ENCODE results near the gene OR8A1. TPM values are rescaled to one million over a fixed set of nuclear protein-coding genes. Genes with fewer than 3 reads are reported as not detected.

Gene OR8A1
- total and polyA plus RNA-seq, 2 of the 4 experiments (the other 2 are of a cell fraction) = not detected

DNA sequence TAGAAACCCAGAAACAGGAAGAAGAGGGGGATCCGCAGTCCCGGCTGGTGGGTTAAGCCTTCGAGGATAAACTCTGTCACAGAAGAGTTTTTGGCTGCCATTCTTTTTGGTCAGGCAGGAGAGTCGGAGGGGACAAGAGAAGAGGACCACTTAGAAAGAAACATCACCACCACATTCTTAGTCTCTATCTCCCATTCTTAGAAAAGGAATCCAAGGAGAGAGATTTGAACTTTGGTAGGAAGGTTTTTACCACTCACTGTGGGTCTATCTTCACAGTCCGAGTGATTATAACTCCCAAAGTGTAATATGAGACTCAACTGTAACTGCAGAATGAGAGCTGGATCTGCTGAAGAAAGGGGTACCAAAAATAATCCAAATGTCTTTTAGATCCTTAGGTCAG, 26.2 kb upstream of the OR8A1 start, which contains the start of gene OR8B12:
TSS of gene OR8B12 (minus strand) at position 101 of the 400 bp plus-strand sequence. CDS start at position 101, 0 bp downstream.
- no peak within 1 kb of the TSS for H2AK5ac ChIP-seq (ENCODE audit: low read depth, low read length)
- WGBS, 2 experiments (ENCODE audit: extremely low coverage in 2 of 2, insufficient read length in 1 of 2) = no CpG with 5 or more reads among the region's 5 CpGs
- no peaks in the 10 kb centered on the region for H3K9me1 ChIP-seq (ENCODE audit: insufficient read depth, low read length)
- no peak within 1 kb of the TSS for H3K14ac ChIP-seq (replicated peaks; ENCODE audit: low read depth, low read length)
- H2BK15ac ChIP-seq (ENCODE audit: low read depth, low read length) = no peak within 1 kb of the TSS
- TF ChIP-seq POLR2A (IDR thresholded peaks at IDR 0.05; ENCODE audit: low read depth, low read length) (no peak), FOS (IDR thresholded peaks at IDR 0.05; ENCODE audit: low read depth, low read length) (no peak), SMC3 (IDR thresholded peaks at IDR 0.05; ENCODE audit: low read depth, low read length) (no peak), MAFK (IDR thresholded peaks at IDR 0.05; ENCODE audit: low read depth, low read length) (no peak), RFX5 (IDR thresholded peaks at IDR 0.05; ENCODE audit: low read depth, low read length) (no peak), MXI1 (IDR thresholded peaks at IDR 0.05; ENCODE audit: borderline replicate concordance, low read depth, low read length) (no peak), NFE2L2 (IDR thresholded peaks at IDR 0.05; ENCODE audit: low read depth, low read length) (no peak), MAZ (IDR thresholded peaks at IDR 0.05; ENCODE audit: borderline replicate concordance, low read depth, low read length) (no peak), RCOR1 (IDR thresholded peaks at IDR 0.05; ENCODE audit: insufficient replicate concordance, low read length) (no peak), CHD1 (IDR thresholded peaks at IDR 0.05; ENCODE audit: low read depth, low read length) (no peak), CEBPB (IDR thresholded peaks at IDR 0.05; ENCODE audit: low read depth, low read length) (no peak), BHLHE40 (IDR thresholded peaks at IDR 0.05; ENCODE audit: low read depth, low read length) (no peak), RAD21 (IDR thresholded peaks at IDR 0.05; ENCODE audit: low read length) (no peak)
- TF ChIP-seq, protein P1, sequence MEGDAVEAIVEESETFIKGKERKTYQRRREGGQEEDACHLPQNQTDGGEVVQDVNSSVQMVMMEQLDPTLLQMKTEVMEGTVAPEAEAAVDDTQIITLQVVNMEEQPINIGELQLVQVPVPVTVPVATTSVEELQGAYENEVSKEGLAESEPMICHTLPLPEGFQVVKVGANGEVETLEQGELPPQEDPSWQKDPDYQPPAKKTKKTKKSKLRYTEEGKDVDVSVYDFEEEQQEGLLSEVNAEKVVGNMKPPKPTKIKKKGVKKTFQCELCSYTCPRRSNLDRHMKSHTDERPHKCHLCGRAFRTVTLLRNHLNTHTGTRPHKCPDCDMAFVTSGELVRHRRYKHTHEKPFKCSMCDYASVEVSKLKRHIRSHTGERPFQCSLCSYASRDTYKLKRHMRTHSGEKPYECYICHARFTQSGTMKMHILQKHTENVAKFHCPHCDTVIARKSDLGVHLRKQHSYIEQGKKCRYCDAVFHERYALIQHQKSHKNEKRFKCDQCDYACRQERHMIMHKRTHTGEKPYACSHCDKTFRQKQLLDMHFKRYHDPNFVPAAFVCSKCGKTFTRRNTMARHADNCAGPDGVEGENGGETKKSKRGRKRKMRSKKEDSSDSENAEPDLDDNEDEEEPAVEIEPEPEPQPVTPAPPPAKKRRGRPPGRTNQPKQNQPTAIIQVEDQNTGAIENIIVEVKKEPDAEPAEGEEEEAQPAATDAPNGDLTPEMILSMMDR (conservative IDR thresholded peaks at IDR 0.05; ENCODE audit: low read depth, low read length) = no peak
- TF ChIP-seq, protein P2, sequence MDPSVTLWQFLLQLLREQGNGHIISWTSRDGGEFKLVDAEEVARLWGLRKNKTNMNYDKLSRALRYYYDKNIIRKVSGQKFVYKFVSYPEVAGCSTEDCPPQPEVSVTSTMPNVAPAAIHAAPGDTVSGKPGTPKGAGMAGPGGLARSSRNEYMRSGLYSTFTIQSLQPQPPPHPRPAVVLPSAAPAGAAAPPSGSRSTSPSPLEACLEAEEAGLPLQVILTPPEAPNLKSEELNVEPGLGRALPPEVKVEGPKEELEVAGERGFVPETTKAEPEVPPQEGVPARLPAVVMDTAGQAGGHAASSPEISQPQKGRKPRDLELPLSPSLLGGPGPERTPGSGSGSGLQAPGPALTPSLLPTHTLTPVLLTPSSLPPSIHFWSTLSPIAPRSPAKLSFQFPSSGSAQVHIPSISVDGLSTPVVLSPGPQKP (IDR thresholded peaks at IDR 0.05; ENCODE audit: borderline replicate concordance, low read depth, low read length) = no peak
- TF ChIP-seq, protein P3, sequence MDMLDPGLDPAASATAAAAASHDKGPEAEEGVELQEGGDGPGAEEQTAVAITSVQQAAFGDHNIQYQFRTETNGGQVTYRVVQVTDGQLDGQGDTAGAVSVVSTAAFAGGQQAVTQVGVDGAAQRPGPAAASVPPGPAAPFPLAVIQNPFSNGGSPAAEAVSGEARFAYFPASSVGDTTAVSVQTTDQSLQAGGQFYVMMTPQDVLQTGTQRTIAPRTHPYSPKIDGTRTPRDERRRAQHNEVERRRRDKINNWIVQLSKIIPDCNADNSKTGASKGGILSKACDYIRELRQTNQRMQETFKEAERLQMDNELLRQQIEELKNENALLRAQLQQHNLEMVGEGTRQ (IDR thresholded peaks at IDR 0.05; ENCODE audit: low read depth, low read length) = no peak
- H3K36me3 ChIP-seq (ENCODE audit: control insufficient read depth, insufficient read depth, low read length) = no peaks in the 10 kb centered on the region
- DNase-seq (no peak), ATAC-seq (ENCODE audit: low read depth) (no peak)
- H3K23ac ChIP-seq (ENCODE audit: low read depth, low read length) = no peak within 1 kb of the TSS
- no peak within 1 kb of the TSS for H2AK9ac ChIP-seq (replicated peaks; ENCODE audit: low read depth, low read length, poor library complexity)
- H3K27me3 ChIP-seq (ENCODE audit: control insufficient read depth, insufficient read depth, low read length) = no peaks in the 10 kb centered on the region
- H2AFZ ChIP-seq (replicated peaks; ENCODE audit: low read length, poor library complexity) = no peak within 1 kb of the TSS
- H4K5ac ChIP-seq (ENCODE audit: low read depth, low read length) = no peak within 1 kb of the TSS
- ChIA-PET POLR2A (ENCODE audit: unreplicated experiment) (interaction anchor here (0.6 kb wide), 1 partner anchor 638 kb away, joined by 4 read pairs; no protein-coding TSS in a partner anchor), CTCF (no interaction called here)
- dilution Hi-C loops (cut with HindIII; ENCODE audit: low sequenced_read_pairs, unreplicated experiment) (no loop called here), in situ Hi-C loops (cut with MboI; ENCODE audit: low sequenced_read_pairs) (no loop called here), intact Hi-C loops (cut with micrococcal nuclease) (no loop called here)
- H3K27ac ChIP-seq (ENCODE audit: insufficient read depth, low read length) = no peak within 1 kb of the TSS
- H3K4me3 ChIP-seq (ENCODE audit: insufficient read depth, low read depth, low read length) = no peak within 1 kb of the TSS
- no peaks in the 10 kb centered on the region for H3K4me1 ChIP-seq (ENCODE audit: control insufficient read depth, insufficient read depth, low read length)
- BruUV-seq (replicated peaks) = no TSS peak
- H3K9me3 ChIP-seq (ENCODE audit: control insufficient read depth, insufficient read depth, low read length) = no peaks in the 10 kb centered on the region
- no peak within 1 kb of the TSS for H4K8ac ChIP-seq (ENCODE audit: low read depth in 2 of 2, low read length in 2 of 2)
- no peak within 1 kb of the TSS for H3K4me2 ChIP-seq (ENCODE audit: low read depth, low read length)
- no peak within 1 kb of the TSS for H3K56ac ChIP-seq (ENCODE audit: extremely low read depth, insufficient read depth, low read length)
- no peak within 1 kb of the TSS for H2BK20ac ChIP-seq (ENCODE audit: low read depth, low read length)
- H3K4ac ChIP-seq (ENCODE audit: low read depth, low read length) = no peak within 1 kb of the TSS
- H2BK5ac ChIP-seq (ENCODE audit: low read depth, low read length, poor library complexity, severe bottlenecking) = no peak within 1 kb of the TSS
- no peak within 1 kb of the TSS for H3K9ac ChIP-seq (ENCODE audit: low read depth, low read length)
- H3K79me1 ChIP-seq (ENCODE audit: low read depth in 1 of 2, low read length in 2 of 2) = no peaks in the 10 kb centered on the region
- H3K18ac ChIP-seq (ENCODE audit: low read depth, low read length) = no peak within 1 kb of the TSS
- no peaks in the 10 kb centered on the region for H4K20me1 ChIP-seq (ENCODE audit: insufficient read depth, low read length)
- H2BK120ac ChIP-seq (ENCODE audit: low read depth, low read length) = no peak within 1 kb of the TSS
- H4K91ac ChIP-seq (ENCODE audit: insufficient read depth, low read depth, low read length) = no peak within 1 kb of the TSS
